HepG2 (cell line): ENCODE results near the gene LCORL.

Experiments used
- JUND ChIP-seq: sonication (generic); formaldehyde crosslinking; IDR thresholded peaks from 2 replicates; pipeline ENCODE4 v1.8.0; 2022; ENCODE audit warnings: mild to moderate bottlenecking, missing genetic modification reagents
- MTA1 ChIP-seq: sonication (generic); formaldehyde crosslinking; IDR thresholded peaks from 2 replicates; pipeline ENCODE4 v1.4.0; 2020; ENCODE audit warnings: missing genetic modification reagents, mild to moderate bottlenecking, borderline replicate concordance
- MYNN ChIP-seq: sonication (generic); formaldehyde crosslinking; IDR thresholded peaks from 2 replicates; pipeline ENCODE4 v1.4.0; 2020; ENCODE audit warnings: mild to moderate bottlenecking, low read depth, missing genetic modification reagents
- SALL2 ChIP-seq: sonication (generic); formaldehyde crosslinking; IDR thresholded peaks from 2 replicates; pipeline ENCODE4 v1.8.1; 2023; ENCODE audit warnings: mild to moderate bottlenecking, missing genetic modification reagents, inconsistent platforms
- ZBTB3 ChIP-seq: sonication (generic); formaldehyde crosslinking; IDR thresholded peaks from 2 replicates; pipeline ENCODE4 v1.4.0; 2020; ENCODE audit warnings: low read depth, mild to moderate bottlenecking, moderate library complexity, missing genetic modification reagents, borderline replicate concordance

DNA sequence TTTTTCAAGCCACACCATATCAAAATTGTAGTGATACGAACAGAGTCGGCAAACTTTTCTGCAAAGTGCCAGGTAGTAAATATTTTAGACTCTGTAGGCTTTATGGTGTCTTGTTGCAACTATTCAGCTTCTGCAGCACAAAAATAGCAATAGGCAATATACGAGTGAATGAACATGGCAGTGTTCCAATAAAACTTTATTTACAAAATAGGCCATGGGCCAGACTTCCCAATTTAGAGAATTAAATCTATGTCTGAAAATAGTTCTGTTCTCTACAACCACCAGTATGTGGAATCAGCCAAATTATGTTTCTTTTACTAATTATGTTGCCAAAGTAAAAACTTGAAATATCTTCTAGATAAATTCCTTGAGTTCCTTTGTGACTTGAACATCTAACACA, 154.3 kb downstream of the LCORL start:
- TF ChIP-seq ZBTB3 (CRISPR knock-in tag) (no peak), MTA1 (no peak), JUND (CRISPR knock-in tag) (no peak), SALL2 (CRISPR knock-in tag) (no peak), MYNN (no peak)
